Activated CD4-positive, alpha-beta T cell treated with anti-CD3 and anti-CD28 coated beads for 36 hours (primary cell): Measurements from ENCODE around the gene CCDC178. TPM values are rescaled to one million over a fixed set of nuclear protein-coding genes. Genes with fewer than 3 reads are reported as not detected.

Experiments used
- ATAC-seq: fragments of 200-7000 bp; cut with Tn5 transposase; one replicate; pipeline ENCODE4 v1.10.0; 2021; ENCODE audit warnings: mild to moderate bottlenecking, moderate library complexity
- CTCF ChIA-PET: fragments of 350-600 bp; sonication (Branson Sonifier 250); formaldehyde crosslinking; loops from one replicate; lab custom pipeline; 2021; ENCODE audit warnings: antibody characterized with exemption; lab: Charles Lee
- POLR2A ChIA-PET: fragments of 350-600 bp; sonication (Branson Sonifier 250); formaldehyde crosslinking; loops from one replicate; lab custom pipeline; 2021; ENCODE audit warnings: antibody characterized with exemption, inconsistent platforms; lab: Charles Lee
- DNase-seq: peaks from one replicate; pipeline ENCODE4 v3.0.0-alpha.2; 2020
- H3K27ac Mint-ChIP-seq: one replicate; pipeline ENCODE4 v1.8.0; 2021; ENCODE audit warnings: mixed read lengths
- H3K27me3 Mint-ChIP-seq: one replicate; pipeline ENCODE4 v1.8.0; 2021; ENCODE audit warnings: mixed read lengths
- H3K36me3 Mint-ChIP-seq: one replicate; pipeline ENCODE4 v1.8.0; 2021; ENCODE audit warnings: low read depth, mixed read lengths
- H3K4me1 Mint-ChIP-seq: one replicate; pipeline ENCODE4 v1.8.0; 2021; ENCODE audit warnings: mixed read lengths
- H3K4me3 Mint-ChIP-seq: one replicate; pipeline ENCODE4 v1.8.0; 2021; ENCODE audit warnings: mild to moderate bottlenecking, moderate library complexity, mixed read lengths
- H3K9me3 Mint-ChIP-seq: one replicate; pipeline ENCODE4 v1.8.0; 2021; ENCODE audit warnings: low read depth, mixed read lengths
- intact Hi-C, 2 experiments: fragments of 100-400 bp; cut with DNase I in 1 of 2; cut with micrococcal nuclease in 1 of 2; formaldehyde crosslinking; loops; one replicate each; pipeline versions ENCODE4 v1.14.2 to v1.15.1; 2022 to 2024; cut with DNase I, micrococcal nuclease
- total RNA-seq, 2 experiments: library from RNA; stranded (reverse); gene quantifications; one replicate each; pipeline ENCODE4 v1.2.3, GENCODE V29; 2021

Gene CCDC178
- total RNA-seq, 2 experiments from 2014 or later, result not detected

GRCh38 chr18:33115476-33115875, 325.0 kb downstream of the CCDC178 start:
- no peak overlapping the region for H3K4me3 Mint-ChIP-seq
- ChIA-PET POLR2A (no interaction called here), CTCF (no interaction called here)
- ATAC-seq (no peak), DNase-seq (no peak)
- no peak overlapping the region for H3K27ac Mint-ChIP-seq
- intact Hi-C loops, result no loop called here
- no peaks in the 10 kb centered on the region for H3K27me3 Mint-ChIP-seq
- H3K36me3 Mint-ChIP-seq, result no peaks in the 10 kb centered on the region
- H3K9me3 Mint-ChIP-seq, result peaks cover 2% of the 10 kb centered on the region
- no peaks in the 10 kb centered on the region for H3K4me1 Mint-ChIP-seq

GRCh38 chr18:33114749-33115148, 325.8 kb downstream of the CCDC178 start:
- intact Hi-C loops, result no loop called here
- Mint-ChIP-seq H3K4me3 (no peak overlapping the region), H3K36me3 (no peaks in the 10 kb centered on the region), H3K9me3 (no peaks in the 10 kb centered on the region), H3K27me3 (no peaks in the 10 kb centered on the region), H3K27ac (no peak overlapping the region), H3K4me1 (no peaks in the 10 kb centered on the region)
- no peak for DNase-seq
- no peak for ATAC-seq
- ChIA-PET CTCF (interaction anchor here (0.6 kb wide), 1 partner anchor 486 kb away, joined by 3 read pairs; no protein-coding TSS in a partner anchor), POLR2A (no interaction called here)

- no peak for DNase-seq
- CTCF ChIA-PET, result no interaction called here
- no peaks in the 10 kb centered on the region for H3K9me3 Mint-ChIP-seq
- POLR2A ChIA-PET, result no interaction called here
- H3K36me3 Mint-ChIP-seq, result no peaks in the 10 kb centered on the region
- H3K4me3 Mint-ChIP-seq, result no peak overlapping the region
- no peak for ATAC-seq
- intact Hi-C loops, result no loop called here
- no peaks in the 10 kb centered on the region for H3K4me1 Mint-ChIP-seq
- no peaks in the 10 kb centered on the region for H3K27me3 Mint-ChIP-seq
- no peak overlapping the region for H3K27ac Mint-ChIP-seq
Observed at GRCh38 chr18:33113416-33113815, 327.1 kb downstream of the CCDC178 start.

- no peaks in the 10 kb centered on the region for H3K9me3 Mint-ChIP-seq
- ATAC-seq (no peak), DNase-seq (no peak)
- intact Hi-C loops, result no loop called here
- no peaks in the 10 kb centered on the region for H3K4me1 Mint-ChIP-seq
- H3K36me3 Mint-ChIP-seq, result no peaks in the 10 kb centered on the region
- no peak overlapping the region for H3K4me3 Mint-ChIP-seq
- no peak overlapping the region for H3K27ac Mint-ChIP-seq
- ChIA-PET POLR2A (no interaction called here), CTCF (no interaction called here)
- H3K27me3 Mint-ChIP-seq, result no peaks in the 10 kb centered on the region
Observed at GRCh38 chr18:33107511-33107910, 333.0 kb downstream of the CCDC178 start.

- intact Hi-C loops, result no loop called here
- CTCF ChIA-PET, result no interaction called here
- Mint-ChIP-seq H3K36me3 (no peaks in the 10 kb centered on the region), H3K27me3 (no peaks in the 10 kb centered on the region), H3K4me1 (no peaks in the 10 kb centered on the region), H3K9me3 (no peaks in the 10 kb centered on the region), H3K4me3 (no peak overlapping the region), H3K27ac (no peak overlapping the region)
- DNase-seq, result no peak
- POLR2A ChIA-PET, result no interaction called here
- no peak for ATAC-seq
Observed at GRCh38 chr18:33101316-33101715, 339.2 kb downstream of the CCDC178 start.

GRCh38 chr18:33099626-33100025, 340.9 kb downstream of the CCDC178 start:
- H3K4me3 Mint-ChIP-seq, result no peak overlapping the region
- DNase-seq, result no peak
- ATAC-seq, result no peak
- H3K27ac Mint-ChIP-seq, result no peak overlapping the region
- no peaks in the 10 kb centered on the region for H3K9me3 Mint-ChIP-seq
- ChIA-PET CTCF (no interaction called here), POLR2A (no interaction called here)
- no peaks in the 10 kb centered on the region for H3K27me3 Mint-ChIP-seq
- no peaks in the 10 kb centered on the region for H3K4me1 Mint-ChIP-seq
- H3K36me3 Mint-ChIP-seq, result no peaks in the 10 kb centered on the region
- intact Hi-C loops, result no loop called here

GRCh38 chr18:33097126-33097525, 343.4 kb downstream of the CCDC178 start:
- no peaks in the 10 kb centered on the region for H3K27me3 Mint-ChIP-seq
- no peak for DNase-seq
- no peak overlapping the region for H3K4me3 Mint-ChIP-seq

GRCh38 chr18:33090461-33090860, 350.1 kb downstream of the CCDC178 start:
- Mint-ChIP-seq H3K9me3 (no peaks in the 10 kb centered on the region), H3K27ac (no peak overlapping the region), H3K4me3 (no peak overlapping the region), H3K4me1 (no peaks in the 10 kb centered on the region), H3K27me3 (no peaks in the 10 kb centered on the region), H3K36me3 (no peaks in the 10 kb centered on the region)
- ChIA-PET POLR2A (no interaction called here), CTCF (no interaction called here)
- intact Hi-C loops, result no loop called here
- DNase-seq (no peak), ATAC-seq (no peak)

More at GRCh38 chr18:33097126-33097525, 343.4 kb downstream of the CCDC178 start:
- Mint-ChIP-seq H3K27ac (no peak overlapping the region), H3K4me1 (no peaks in the 10 kb centered on the region), H3K36me3 (no peaks in the 10 kb centered on the region), H3K9me3 (no peaks in the 10 kb centered on the region)
- ChIA-PET POLR2A (no interaction called here), CTCF (no interaction called here)
- intact Hi-C loops, result no loop called here
- no peak for ATAC-seq

GRCh38 chr18:33076601-33077000, 363.9 kb downstream of the CCDC178 start:
- Mint-ChIP-seq H3K4me1 (no peaks in the 10 kb centered on the region), H3K27me3 (no peaks in the 10 kb centered on the region), H3K9me3 (peaks cover 5% of the 10 kb centered on the region), H3K4me3 (no peak overlapping the region), H3K27ac (no peak overlapping the region), H3K36me3 (no peaks in the 10 kb centered on the region)
- CTCF ChIA-PET, result no interaction called here
- ATAC-seq (no peak), DNase-seq (no peak)
- POLR2A ChIA-PET, result no interaction called here
- intact Hi-C loops, result no loop called here

- H3K4me3 Mint-ChIP-seq, result no peak overlapping the region
- ATAC-seq (no peak), DNase-seq (no peak)
- CTCF ChIA-PET, result interaction anchor here (0.6 kb wide), 1 partner anchor 689 kb away, joined by 4 read pairs; no protein-coding TSS in a partner anchor
- peaks cover 5% of the 10 kb centered on the region for H3K9me3 Mint-ChIP-seq
- H3K27ac Mint-ChIP-seq, result no peak overlapping the region
- intact Hi-C loops, result no loop called here
- H3K36me3 Mint-ChIP-seq, result no peaks in the 10 kb centered on the region
- H3K27me3 Mint-ChIP-seq, result no peaks in the 10 kb centered on the region
- POLR2A ChIA-PET, result no interaction called here
- H3K4me1 Mint-ChIP-seq, result no peaks in the 10 kb centered on the region
Observed at GRCh38 chr18:33074125-33074524, 366.4 kb downstream of the CCDC178 start.

- Mint-ChIP-seq H3K36me3 (no peaks in the 10 kb centered on the region), H3K4me1 (no peaks in the 10 kb centered on the region), H3K9me3 (peaks cover 3% of the 10 kb centered on the region), H3K27ac (no peak overlapping the region), H3K27me3 (no peaks in the 10 kb centered on the region), H3K4me3 (no peak overlapping the region)
- DNase-seq (no peak), ATAC-seq (no peak)
- intact Hi-C loops, result no loop called here
- POLR2A ChIA-PET, result no interaction called here
- CTCF ChIA-PET, result no interaction called here
Observed at GRCh38 chr18:33062834-33063364, 377.6 kb downstream of the CCDC178 start.

GRCh38 chr18:33052886-33053285, 387.6 kb downstream of the CCDC178 start:
- DNase-seq (no peak), ATAC-seq (no peak)
- intact Hi-C loops, result no loop called here
- Mint-ChIP-seq H3K4me1 (no peaks in the 10 kb centered on the region), H3K9me3 (no peaks in the 10 kb centered on the region), H3K4me3 (no peak overlapping the region), H3K27me3 (no peaks in the 10 kb centered on the region), H3K36me3 (no peaks in the 10 kb centered on the region), H3K27ac (no peak overlapping the region)
- CTCF ChIA-PET, result no interaction called here
- POLR2A ChIA-PET, result no interaction called here

GRCh38 chr18:33051407-33051806, 389.1 kb downstream of the CCDC178 start:
- H3K4me1 Mint-ChIP-seq, result no peaks in the 10 kb centered on the region
- CTCF ChIA-PET, result no interaction called here
- ATAC-seq (no peak), DNase-seq (no peak)
- no peaks in the 10 kb centered on the region for H3K36me3 Mint-ChIP-seq
- H3K27ac Mint-ChIP-seq, result no peak overlapping the region
- no peaks in the 10 kb centered on the region for H3K9me3 Mint-ChIP-seq
- POLR2A ChIA-PET, result no interaction called here
- intact Hi-C loops, result no loop called here
- no peak overlapping the region for H3K4me3 Mint-ChIP-seq
- no peaks in the 10 kb centered on the region for H3K27me3 Mint-ChIP-seq
